Right forelimb (tissue), 1 donor: ENCODE measurements around the gene NSDHL.
"Not testable (repeated sequence)": the region's sequence is repeated elsewhere in the genome, so short reads cannot be mapped to it uniquely, and the experiment has no call there.

Source experiments
- DNase-seq: peaks from one replicate; pipeline ENCODE4 v3.0.0-alpha.2; 2018

NSDHL gene

DNA sequence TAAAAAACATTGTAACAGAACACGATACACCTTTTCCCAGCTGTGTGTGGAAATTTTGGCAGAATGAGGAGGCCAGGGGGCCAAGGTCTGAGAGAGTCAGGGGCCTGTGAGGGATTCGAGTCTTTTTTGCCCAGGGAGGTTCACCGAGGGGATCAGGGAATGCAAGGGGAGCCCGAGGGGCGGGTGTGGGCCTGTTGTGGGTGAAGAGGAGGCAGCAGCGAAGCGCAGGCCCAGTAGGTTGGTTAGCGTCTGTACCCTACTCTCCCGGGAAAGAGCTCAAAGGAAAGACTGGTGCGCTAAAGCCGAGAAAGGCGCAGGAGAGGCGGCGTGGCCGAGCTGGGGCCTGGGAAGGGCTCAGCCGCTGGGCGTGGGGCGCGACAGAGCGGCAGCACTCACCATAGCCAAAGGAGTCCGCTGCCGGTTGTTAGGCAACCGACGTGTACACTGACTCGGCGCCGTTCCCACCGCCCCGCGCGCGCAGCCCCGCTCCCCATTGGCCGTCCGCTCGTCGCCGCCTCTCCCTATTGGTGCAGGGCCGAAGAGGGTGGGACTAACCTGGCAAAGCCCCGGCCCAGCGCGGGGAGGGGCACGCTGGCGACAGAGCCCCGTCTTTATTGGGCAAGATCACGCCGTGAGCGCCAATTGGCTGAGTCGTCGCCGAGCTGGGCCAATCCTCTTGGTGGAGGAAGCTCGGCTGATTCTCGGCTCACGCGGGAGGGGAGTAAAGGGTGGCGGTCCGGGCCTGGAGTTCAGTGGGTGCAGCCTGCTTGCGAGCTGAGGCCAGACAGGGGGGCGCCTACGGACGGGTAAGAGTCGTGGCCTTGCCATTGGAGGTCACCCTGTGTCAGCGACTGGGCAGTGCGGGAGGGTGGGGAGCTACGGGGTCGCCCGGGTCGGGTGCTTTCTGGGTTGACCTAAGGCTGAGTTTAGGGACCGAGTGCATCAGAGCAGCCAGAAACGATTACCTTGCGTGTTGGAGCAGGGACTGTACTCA lies at the start of gene NSDHL, which contains the start of gene CETN2:
NSDHL (plus strand) TSS at position 752 of the 994 bp plus-strand sequence. CDS start 15,262 bp downstream, outside the sequence.
CETN2 (minus strand) TSS at position 446 of the 994 bp plus-strand sequence; CDS start at position 399, 47 bp downstream.
- peak; percentile 96 for DNase-seq

DNA sequence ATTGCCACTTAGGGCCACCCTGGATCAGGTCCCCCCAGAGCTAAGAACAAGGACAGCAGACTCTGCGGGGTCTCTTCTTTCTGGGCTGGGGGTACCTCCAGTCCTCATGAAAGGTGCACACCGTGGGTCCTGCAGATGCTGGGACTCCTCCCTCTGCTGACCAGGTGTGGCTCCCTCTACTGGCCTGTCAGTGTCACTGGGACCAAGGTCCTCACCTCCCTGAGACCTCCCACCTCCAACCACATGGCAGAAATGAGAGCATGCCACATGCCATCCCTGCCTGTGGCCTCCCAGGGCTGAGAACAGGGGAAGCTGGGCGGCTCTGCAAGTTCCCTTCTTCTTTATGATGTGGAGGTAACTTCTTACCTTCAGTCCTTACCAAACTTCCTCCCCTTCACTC lies 43.8 kb upstream of the NSDHL start:
- DNase-seq = not testable (repeated sequence)

DNA sequence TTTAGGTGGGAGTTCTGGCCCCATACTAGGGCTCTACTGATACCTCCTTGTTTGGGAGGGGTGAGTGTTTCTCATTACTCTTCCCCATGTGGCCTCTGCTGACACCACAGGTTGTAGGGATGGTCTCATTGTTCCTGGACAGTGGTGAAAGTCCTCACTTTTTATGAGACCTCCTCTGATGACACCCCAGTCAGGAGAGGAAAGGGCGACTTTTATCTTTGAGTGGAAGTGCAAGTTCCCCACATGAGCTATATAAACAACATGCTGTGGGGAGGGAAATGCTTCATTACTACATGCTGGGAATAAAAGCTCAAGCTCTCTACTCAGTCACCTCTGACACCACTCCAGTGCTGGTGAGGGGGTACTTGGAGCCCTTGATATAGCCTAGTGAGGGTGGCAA lies 31.9 kb upstream of the NSDHL start:
- no peak for DNase-seq

DNA sequence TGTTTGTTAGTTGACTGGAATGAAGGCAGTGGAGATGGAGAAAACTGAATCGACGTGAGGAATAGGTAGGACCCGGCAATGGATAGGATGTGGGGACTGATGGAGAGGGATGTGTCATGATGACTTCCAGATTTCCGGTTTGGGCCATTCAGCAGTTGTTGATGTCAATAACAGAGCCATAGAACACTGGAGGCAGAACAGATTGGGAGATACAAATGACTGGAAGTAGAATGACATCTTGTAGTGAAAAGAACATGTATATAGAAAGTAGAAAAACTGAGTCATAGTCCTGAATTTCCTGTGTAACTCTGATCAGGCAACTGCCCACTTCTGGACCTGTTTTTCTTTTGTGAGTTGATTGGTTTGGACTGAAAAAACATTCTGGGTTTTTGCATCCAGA lies 24.8 kb upstream of the NSDHL start:
- no peak for DNase-seq

DNA sequence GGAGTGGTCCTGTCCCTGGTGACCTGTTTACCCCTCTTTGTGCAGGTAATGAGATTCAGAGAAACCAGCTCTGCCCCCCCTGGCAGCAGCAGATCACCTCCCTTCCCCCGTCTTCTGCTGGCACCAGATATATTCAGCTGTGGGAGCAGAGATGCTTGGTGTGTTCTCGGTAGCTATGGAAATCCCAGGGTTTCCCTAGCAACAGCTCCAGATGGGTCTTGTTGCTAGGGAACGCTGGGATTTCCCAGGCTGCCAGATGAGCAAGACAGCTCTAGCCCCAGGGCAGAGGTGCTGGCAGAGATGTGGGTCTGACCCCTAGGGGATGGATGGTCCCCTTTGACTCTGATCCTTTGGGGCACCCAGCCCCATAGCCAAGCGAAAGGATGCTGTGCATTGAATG lies 20.5 kb upstream of the NSDHL start:
- no peak for DNase-seq

DNA sequence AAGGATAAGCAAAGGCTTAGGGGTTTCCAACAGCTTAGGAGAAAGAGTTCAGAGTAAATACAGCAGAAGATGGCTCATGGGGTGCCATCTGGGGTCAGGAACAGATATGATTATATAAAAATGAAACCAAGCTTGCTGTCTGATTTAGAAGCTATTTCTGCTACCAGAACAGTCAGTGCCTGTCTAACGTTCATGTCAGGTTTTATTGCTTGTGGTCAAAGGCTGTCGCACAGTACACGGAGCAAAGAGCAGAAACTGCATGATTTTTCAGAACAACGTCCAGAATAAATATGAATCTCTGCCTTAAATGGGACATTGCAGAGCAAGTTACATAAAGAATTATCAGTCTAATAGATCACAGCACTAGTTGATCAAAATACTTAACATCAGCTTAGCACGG lies 17.7 kb upstream of the NSDHL start:
- no peak for DNase-seq

DNA sequence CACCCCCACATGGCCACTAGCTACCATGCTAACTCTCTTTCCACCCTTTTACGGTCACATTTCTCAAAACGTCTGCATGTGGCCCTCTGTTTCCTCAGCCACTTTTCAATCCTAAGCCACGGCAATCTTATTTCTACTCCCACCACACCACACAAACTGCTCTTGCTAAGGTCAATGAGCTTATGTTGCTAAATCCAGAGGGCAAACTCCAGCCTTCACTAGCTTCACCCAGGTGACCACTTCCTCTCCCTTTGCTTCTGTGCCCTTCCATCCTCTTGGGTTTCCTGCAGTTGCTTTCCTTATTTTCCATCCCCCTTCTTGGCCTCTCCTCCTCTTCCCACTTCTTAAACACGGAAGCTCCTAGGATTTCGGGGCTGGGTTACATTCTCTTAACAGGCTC lies 16.8 kb upstream of the NSDHL start:
- DNase-seq = no peak

DNA sequence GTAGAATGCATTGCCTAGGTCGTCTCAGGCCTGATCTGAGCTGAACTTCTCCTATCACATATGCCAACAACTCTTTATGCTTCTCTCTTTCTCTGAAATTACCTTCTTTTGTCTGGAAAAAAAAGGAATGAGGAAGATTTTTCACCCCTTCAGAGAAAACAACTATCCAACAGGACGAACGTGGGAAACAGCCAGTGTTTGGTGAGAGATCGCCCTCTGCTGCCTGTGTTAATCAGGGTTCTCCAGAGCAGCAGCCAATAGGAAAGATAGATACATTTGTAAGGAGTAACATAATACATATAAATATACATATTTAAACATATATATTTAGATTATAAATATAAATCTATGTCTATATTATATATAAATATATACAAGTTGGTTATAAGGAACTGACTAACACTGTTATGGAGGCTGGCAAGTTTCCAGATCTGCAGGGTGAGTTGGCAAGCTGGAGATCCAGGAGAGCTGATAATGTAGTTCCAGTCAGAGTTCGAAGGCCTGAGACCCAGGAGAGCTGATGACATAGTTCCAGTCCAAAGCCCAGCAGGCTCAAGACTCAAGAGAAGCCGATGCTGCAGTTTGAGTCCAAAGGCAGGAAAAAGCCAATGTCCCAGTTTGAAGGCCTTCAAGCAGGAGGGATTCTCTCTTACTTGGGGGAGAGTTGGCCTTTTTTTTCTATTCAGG lies 13.6 kb upstream of the NSDHL start:
- DNase-seq = no peak

DNA sequence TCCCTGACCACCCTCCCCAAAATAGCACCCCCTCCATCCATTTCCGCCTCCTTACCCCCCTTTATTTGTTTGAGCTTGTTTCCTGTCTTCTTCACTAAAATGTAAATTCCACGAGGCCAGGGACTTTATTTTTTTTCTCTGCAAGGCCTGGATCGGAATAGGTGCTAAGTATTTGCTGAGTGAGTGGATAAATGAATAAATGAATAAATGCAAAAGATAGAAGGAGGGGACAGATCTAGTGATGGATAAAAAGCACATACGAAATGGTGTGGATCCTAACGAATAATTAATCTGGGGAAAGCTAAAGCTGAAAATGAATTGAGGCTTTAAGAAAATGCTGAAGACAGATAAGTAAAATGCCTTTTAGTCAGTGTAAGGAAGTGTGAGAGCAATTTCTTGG lies 12.5 kb upstream of the NSDHL start:
- no peak for DNase-seq

DNA sequence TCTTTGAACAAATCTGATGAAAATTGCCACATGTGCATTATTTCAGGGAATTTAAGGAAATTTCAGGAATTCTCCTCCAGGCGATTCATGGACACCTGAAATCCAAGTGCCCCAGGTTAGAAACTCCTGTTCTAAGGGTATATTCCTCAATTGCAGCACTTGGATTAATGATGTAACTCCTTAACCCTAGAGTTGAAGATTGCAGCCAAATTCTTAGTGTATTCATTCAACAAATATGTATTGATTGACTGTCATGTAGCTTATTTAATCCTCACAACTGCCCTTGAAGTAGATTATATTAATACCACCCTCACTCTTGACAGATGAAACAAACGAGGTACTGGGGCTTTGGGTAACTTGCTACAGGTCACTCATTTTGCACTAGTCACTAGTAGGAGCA lies 11.6 kb upstream of the NSDHL start:
- no peak for DNase-seq

DNA sequence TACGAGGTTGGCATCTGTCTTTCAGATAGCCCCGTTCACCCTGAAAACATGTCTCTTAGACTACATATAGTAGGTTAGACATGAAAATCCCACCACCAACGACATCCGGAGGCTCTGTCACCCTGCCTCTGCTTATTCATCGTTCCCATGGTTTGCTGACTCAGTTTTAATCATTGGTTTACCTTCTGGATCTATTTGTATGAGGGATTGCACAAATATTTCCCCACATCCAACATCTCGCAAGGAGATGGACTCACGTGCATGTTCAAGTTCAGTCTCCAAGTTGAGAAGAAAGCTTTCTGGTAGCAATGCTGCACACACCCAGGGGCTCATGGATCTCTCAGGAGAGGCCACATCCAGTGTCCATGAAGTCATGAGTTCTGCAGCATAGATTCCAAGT lies 11.1 kb upstream of the NSDHL start:
- no peak for DNase-seq

DNA sequence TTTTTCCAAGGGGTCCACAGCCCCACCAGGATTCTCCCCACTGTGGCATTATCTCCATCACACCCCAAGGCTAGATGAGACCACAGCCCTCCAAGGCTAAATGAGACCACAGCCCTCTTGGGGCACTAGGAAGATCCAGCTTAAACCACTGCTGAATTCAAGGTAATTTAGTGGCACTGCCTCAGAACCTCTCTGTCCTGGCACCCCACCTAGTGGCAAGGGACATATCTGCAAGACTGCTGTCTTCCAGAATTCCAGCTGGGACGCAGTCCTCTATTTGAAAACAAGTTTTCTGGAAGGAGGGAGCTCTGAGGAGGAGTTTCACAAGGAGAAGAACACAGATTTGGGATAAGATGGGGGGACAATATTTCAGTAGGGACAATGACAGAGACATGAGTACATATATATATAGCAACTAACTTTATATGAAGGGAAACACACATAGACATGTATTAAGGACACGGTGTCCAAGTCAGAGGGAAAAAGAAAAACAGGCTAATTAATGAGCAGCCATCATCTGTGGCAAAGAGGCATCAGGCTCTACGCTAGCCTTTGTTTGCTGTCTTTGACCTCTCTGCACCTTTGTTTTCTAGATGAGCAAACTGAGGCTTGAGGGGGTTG lies 9.6 kb upstream of the NSDHL start:
- no peak for DNase-seq

DNA sequence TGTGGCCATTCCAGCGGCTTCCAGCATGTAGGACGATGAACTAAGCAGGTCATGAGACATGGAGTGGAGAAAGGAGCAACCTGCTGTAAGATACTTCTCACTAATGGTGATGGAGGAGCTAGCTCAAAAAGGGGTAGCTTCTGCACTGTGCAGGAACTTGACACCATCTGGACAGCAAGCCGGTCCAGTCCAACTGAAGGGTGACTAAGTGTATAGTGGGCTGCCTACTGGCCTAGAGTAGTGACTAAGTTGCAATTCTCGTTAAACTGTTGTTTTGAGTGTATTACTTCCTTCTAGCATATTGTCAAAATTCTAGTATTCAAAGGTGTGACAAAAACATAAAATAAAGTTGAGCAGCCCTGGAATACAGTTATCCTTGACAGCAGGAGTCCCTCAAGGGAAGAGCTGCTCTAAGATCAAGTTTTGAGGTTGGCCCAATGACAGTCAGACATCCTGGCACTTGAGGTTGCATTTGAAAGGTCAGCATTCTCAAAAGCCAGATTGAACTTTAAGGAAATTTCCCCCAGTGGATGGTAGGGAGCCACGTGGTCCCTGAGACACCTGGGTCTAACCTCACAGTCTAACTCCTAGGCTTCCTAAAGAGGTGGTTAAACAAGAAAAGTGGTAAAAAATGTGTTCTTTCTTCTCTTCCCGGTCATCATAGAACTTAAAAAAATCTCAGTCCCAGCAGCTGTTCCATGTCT lies 8.3 kb upstream of the NSDHL start:
- DNase-seq = no peak

DNA sequence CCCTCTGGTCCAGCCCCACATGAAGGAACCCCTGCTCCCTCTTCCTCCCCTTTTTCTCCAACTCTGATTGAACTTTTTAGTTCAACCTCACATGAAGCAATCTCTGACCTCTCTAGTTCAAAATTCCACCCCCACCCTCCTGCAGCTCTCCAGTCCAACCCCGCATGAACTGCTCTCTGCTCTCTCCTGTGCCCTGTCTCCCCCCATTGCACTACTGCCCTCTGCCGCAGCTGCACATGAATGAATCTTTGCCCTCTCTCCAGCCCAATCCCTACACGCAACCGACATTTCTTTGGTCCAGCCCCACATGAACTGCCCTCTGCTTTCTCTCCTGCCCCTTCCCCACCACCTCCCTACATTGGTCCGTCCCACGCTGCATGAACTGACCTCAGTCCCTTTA lies 7.2 kb upstream of the NSDHL start:
- no peak for DNase-seq

DNA sequence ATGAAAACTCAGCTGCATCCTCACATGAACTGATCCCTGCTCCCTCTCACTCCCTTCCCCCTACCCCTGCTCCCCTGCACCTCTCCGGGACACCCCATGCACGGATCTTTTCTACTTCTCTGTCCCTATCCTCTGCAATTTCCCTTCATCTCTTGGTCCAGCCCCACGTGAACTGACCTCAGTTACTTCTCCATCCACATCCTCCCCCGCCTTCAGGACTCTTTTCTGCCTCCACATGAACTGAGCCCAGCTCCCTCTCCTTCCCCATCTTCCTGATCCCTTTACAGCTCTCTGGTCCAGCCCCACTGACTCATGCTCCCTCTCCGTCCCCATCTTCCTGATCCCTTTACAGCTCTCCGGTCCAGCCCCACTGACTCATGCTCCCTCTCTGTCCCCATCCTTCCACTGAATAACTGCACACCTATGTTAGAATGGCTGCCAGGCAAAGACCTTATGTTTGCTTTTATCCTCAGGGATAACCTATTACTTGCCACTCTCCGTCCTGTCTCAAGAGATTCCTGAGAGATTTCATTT lies 6.0 kb upstream of the NSDHL start:
- no peak for DNase-seq

DNA sequence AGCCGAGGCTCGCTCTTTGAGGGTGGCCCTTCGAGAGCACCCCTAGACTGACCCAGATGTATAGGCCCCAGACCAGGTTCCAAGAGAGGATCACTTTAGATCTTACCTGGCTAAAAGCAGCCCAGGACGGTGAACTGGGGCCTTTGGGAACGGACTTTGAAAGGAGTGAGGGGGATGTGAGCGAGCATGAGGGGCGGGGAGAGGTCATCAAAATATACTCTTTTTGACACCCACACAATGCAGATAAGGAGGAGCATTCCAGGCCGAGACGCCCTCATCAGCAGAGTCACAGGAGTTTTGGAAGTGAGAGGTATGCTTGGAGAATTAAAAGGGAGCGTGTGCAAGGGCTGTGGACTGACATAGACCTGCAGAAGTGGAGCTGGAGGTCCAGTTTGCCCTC lies 528 bp downstream of the NSDHL start:
- DNase-seq = no peak

DNA sequence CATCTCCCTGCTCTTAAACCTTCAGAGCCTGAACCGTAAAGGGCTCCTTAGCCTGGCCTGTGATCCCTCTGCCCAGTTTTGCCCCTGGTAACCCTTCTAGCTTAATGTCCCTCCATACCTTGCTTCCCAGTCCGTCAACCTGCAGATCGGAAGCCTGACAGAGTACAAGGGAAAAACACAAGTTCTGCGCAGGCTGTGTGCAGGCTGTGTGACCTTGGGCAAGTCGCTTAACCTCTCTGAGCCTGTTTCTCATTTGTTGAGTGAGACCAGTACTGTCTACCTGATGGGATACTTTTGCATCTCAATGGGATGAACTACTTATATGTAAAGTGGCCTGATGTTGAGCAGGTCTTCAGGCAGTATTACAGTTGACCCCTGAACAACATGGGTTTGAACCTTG lies 1.7 kb downstream of the NSDHL start:
- DNase-seq = no peak

DNA sequence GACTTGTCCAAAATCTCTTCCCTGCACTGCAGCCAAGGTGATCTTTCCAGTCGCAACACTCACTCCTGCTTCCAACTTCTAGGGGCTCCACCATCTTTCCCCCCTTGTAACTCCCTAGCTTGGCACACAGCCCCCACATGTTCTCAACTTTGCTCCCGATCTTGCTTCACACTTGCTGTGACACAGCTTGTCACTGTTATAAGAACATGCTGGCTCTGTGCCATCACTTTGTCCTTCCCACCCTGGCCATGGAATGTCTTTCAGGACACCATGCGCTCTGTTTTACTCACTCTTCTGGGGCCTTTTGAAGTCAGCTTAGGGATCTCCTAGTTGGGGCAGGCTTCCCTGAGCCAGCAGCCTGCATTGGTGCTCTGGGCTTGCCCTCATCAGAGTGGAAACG lies 2.5 kb downstream of the NSDHL start:
- DNase-seq = no peak

DNA sequence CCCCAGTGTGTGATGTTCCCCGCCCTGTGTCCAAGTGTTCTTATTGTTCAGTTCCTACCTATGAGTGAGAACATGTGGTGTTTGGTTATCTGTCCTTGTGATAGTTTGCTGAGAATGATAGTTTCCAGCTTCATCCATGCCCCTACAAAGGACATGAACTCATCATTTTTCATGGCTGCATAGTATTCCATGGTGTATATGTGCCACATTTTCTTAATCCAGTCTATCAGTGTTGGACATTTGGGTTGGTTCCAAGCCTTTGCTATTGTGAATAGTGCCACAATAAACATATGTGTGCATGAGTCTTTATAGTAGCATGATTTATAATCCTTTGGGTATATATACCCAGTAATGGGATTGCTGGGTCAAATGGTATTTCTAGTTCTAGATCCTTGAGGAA lies 4.6 kb downstream of the NSDHL start:
- not testable (repeated sequence) for DNase-seq

DNA sequence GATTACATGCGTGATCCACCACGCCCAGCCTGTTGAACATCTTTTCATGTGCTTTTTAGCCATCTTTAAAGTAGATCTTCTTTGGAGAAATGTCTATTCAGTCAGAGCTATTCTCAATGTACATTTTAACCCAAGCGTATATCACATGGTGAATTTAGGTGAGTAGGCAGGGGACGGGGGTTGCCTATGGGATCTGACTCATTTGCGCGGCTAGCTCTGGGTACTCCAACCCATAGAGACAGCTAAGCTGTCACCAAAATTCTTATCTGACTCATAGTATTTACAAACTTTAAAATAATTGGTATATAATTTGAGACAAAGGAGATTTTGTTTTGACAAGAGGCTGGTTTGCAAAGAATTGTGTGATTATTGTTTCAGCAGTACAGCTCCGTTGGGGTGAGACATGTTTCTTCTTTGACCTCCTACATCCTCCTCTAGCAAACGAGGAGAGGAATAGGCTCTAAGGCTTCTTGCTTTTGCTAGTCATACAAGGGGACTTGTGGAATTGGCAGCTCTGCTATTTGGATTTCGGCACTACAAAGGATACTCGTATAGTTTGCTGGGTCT lies 12.0 kb downstream of the NSDHL start:
- DNase-seq = no peak

DNA sequence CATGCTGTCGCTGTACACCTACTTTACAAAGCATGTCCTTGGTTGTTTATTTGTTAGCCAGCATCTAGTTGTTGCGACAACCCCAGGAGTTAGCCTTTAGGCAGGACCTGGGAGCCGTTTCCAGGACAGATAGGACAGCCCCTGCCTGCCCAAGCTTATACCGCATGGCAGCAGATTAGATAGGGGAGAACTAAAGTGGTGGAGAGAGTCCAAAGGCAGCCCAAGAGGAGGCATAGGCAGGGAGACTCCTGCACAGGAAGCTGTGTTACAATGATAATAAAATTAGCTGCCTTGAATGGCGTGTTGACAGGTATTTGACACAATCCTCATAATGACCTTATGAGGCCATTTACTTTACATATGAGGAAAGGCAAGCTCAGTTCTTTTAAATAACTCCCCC lies 13.0 kb downstream of the NSDHL start:
- DNase-seq = no peak

DNA sequence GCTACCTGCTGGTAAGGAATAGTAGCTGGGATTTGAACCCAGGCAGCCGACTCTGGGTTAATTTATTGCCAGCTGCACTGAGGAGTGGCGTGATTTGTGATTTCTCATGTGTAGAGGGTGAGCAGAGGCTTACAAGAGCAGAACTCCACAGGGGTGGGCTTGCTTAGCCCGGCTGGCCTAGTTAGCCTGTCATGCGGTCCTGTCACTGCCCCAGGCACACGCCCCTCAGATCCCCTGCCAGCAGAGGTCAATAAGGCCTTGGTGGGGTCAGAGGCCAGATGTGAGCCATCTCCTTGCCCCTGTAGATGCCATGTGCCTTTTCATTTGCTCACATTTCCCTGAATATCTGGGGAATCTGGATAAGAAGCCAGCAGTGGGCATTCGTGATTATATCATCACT lies 13.4 kb downstream of the NSDHL start:
- no peak for DNase-seq
